HG03442 (cell line): Measurements from ENCODE around the gene PICALM.

Experiments used
- ATAC-seq: cut with Tn5 transposase; IDR thresholded peaks from one replicate; pipeline ENCODE4 v1.9.1; 2021; ENCODE audit warnings: mild to moderate bottlenecking, moderate library complexity; ENCODE audit not compliant: unreplicated experiment

The PICALM gene

GRCh38 chr11:86087256-86087655 lies 18.4 kb upstream of the PICALM start:
- ATAC-seq = no peak

- no peak for ATAC-seq
These were observed 12.6 kb upstream of the PICALM start for GRCh38 chr11:86081455-86081854.

GRCh38 chr11:86079421-86079820 lies 10.5 kb upstream of the PICALM start:
- ATAC-seq = no peak

GRCh38 chr11:86073948-86074347 lies 5.1 kb upstream of the PICALM start:
- no peak for ATAC-seq

GRCh38 chr11:86072211-86072610 lies 3.3 kb upstream of the PICALM start:
- ATAC-seq = no peak

- ATAC-seq = no peak
These were observed 1.5 kb upstream of the PICALM start for GRCh38 chr11:86070142-86071056.

GRCh38 chr11:86069408-86070101 lies 671 bp upstream of the PICALM start:
- ATAC-seq = peak; percentile 18

GRCh38 chr11:86068138-86068871 lies 579 bp downstream of the PICALM start:
- ATAC-seq = peak; percentile 3

- ATAC-seq = no peak
These were observed 1.1 kb downstream of the PICALM start for GRCh38 chr11:86067851-86068137.

GRCh38 chr11:86067009-86067850 lies 1.7 kb downstream of the PICALM start:
- ATAC-seq = no peak

- ATAC-seq = no peak
These were observed 2.3 kb downstream of the PICALM start for GRCh38 chr11:86066657-86067008.

GRCh38 chr11:86066033-86066432 lies 2.9 kb downstream of the PICALM start:
- ATAC-seq = no peak

GRCh38 chr11:86064220-86064803 lies 4.6 kb downstream of the PICALM start:
- ATAC-seq = no peak

- ATAC-seq = no peak
These were observed 5.3 kb downstream of the PICALM start for GRCh38 chr11:86063536-86063935.

- ATAC-seq = no peak
These were observed 6.2 kb downstream of the PICALM start for GRCh38 chr11:86062719-86063118.

- no peak for ATAC-seq
These were observed 7.2 kb downstream of the PICALM start for GRCh38 chr11:86061483-86062205.

- ATAC-seq = no peak
These were observed 8.3 kb downstream of the PICALM start for GRCh38 chr11:86060544-86060943.

GRCh38 chr11:86058360-86058759 lies 10.5 kb downstream of the PICALM start:
- ATAC-seq = no peak

GRCh38 chr11:86056351-86056854 lies 12.5 kb downstream of the PICALM start:
- no peak for ATAC-seq
